Fibroblast of skin of back (primary cell): ENCODE results near the gene JPH3.

Experiments used
- DNase-seq: peaks from one replicate; pipeline ENCODE4 v3.0.0-alpha.2; 2013

The JPH3 gene

GRCh38 chr16:87627542-87628245 lies 25.4 kb downstream of the JPH3 start:
- DNase-seq = no peak

- no peak for DNase-seq
Observed at GRCh38 chr16:87628246-87628923, 26.1 kb downstream of the JPH3 start.

- DNase-seq = peak; percentile 34
Observed at GRCh38 chr16:87628940-87629339, 26.6 kb downstream of the JPH3 start.

- DNase-seq = no peak
Observed at GRCh38 chr16:87631067-87631466, 28.8 kb downstream of the JPH3 start.

GRCh38 chr16:87634411-87634810 lies 32.1 kb downstream of the JPH3 start:
- no peak for DNase-seq

GRCh38 chr16:87635541-87636049 lies 33.3 kb downstream of the JPH3 start:
- peak; percentile 55 for DNase-seq

GRCh38 chr16:87636050-87636684 lies 33.9 kb downstream of the JPH3 start:
- peak; percentile 78 for DNase-seq

- DNase-seq = no peak
Observed at GRCh38 chr16:87636741-87637140, 34.4 kb downstream of the JPH3 start.

- no peak for DNase-seq
Observed at GRCh38 chr16:87637357-87637756, 35.0 kb downstream of the JPH3 start.

- DNase-seq = no peak
Observed at GRCh38 chr16:87638736-87639135, 36.4 kb downstream of the JPH3 start.

GRCh38 chr16:87641721-87642120 lies 39.4 kb downstream of the JPH3 start:
- no peak for DNase-seq

GRCh38 chr16:87642491-87642890 lies 40.2 kb downstream of the JPH3 start:
- DNase-seq = no peak

GRCh38 chr16:87644186-87644585 lies 41.9 kb downstream of the JPH3 start:
- DNase-seq = no peak

- no peak for DNase-seq
Observed at GRCh38 chr16:87644596-87644995, 42.3 kb downstream of the JPH3 start.

GRCh38 chr16:87645802-87646201 lies 43.5 kb downstream of the JPH3 start:
- no peak for DNase-seq

- DNase-seq = no peak
Observed at GRCh38 chr16:87647431-87648185, 45.3 kb downstream of the JPH3 start.

- no peak for DNase-seq
Observed at GRCh38 chr16:87648236-87648635, 45.9 kb downstream of the JPH3 start.

GRCh38 chr16:87648698-87649487 lies 46.6 kb downstream of the JPH3 start:
- DNase-seq = no peak

- DNase-seq = no peak
Observed at GRCh38 chr16:87652386-87652785, 50.1 kb downstream of the JPH3 start.

- no peak for DNase-seq
Observed at GRCh38 chr16:87652799-87653198, 50.5 kb downstream of the JPH3 start.

- no peak for DNase-seq
Observed at GRCh38 chr16:87653234-87653633, 50.9 kb downstream of the JPH3 start.

- no peak for DNase-seq
Observed at GRCh38 chr16:87654826-87655225, 52.5 kb downstream of the JPH3 start.
